ENCODE results near the gene TAF11L4.
"Not testable (repeated sequence)": the region's sequence is repeated elsewhere in the genome, so short reads cannot be mapped to it uniquely, and the experiment has no call there.

TAF11L4 gene

DNA sequence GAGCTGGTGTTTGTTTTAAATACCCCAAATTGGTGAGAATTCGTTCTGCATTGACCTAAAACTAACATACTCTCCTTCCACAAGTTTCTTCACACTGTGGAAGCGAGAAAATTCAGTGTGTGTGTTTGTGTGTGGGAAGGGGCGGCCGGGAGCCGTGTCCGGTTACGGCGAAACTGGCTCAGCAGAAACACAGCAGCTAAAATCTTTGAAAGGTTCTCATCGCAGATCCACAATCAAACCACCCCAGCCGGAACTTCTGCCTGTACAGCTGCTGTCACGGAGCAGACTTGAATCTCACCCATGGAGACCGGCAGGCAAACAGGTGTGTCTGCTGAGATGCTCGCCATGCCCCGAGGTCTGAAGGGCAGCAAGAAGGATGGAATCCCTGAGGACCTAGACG, at the start of gene TAF11L4:
Gene TAF11L4 (plus strand): TSS at position 301 of the 400 bp plus-strand sequence.
- not testable (repeated sequence) for DNase-seq

DNA sequence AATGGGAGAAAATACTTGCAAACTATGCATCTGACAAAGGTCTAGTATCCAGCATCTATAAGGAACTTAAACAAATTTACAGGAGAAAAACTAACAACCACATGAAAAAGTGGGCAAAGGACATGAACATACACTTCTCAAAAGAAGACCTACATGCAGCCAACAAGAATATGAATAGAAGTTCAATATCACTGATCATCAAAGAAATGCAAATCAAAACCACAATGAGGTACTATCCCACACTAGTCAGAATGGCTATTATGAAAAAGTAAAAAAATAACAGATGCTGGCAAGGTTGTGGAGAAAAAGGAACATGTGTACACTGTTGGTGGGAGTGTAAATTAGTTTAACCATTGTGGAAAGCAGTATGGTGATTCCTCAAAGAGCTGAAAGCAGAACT, 46.5 kb upstream of the TAF11L4 start:
- DNase-seq, result not testable (repeated sequence)

DNA sequence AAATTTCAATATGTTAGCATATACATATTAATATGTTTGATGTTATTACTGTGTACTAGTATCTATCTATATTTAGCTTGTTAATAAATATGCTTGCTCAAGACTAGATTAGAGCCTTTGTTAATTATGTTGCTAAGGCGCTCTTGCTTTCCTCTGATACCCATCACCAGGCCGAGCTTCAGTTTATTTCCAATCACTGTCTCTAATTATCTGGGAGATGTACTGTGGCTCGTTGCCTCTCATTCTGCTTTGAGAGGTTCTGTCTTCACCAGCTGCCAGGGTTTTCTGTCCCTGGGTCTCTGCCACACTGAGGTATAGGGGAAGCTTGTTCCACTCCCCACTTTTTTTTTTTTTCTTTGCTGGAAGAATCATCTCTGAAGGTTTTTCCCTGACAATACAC, 44.6 kb upstream of the TAF11L4 start:
- no peak for DNase-seq

DNA sequence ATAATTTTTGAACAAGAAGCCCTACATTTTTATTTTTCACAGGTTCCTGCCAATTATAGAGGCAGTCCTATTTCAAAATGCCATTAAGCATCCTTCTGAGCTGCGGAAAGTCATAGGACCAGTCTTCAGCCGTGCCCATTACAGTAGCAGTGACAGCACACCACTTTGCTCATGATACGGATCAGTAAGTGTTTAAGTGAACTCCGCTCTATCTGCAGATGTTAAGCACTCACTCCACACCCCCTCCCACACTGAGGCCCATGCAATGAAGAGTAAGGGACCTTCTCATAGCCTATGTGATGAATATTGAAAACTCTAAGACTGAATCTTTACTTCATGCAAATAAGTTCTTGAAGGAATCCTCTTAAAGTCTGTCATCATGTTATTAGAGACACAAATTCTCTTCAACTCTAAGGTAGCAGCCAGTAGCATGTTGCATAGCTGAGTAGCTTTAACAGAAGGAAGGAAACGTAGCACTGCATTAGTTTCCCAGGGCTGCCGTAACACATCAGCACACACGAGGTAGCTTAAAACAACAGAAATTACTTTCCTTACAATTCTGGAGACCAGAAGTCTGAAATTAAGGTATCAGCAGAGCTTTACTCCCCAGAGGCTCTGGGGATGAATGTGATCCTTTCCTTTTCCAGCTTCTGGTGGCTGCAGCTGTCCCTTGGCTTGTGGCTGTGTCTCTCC, 43.9 kb upstream of the TAF11L4 start:
- no peak for DNase-seq

DNA sequence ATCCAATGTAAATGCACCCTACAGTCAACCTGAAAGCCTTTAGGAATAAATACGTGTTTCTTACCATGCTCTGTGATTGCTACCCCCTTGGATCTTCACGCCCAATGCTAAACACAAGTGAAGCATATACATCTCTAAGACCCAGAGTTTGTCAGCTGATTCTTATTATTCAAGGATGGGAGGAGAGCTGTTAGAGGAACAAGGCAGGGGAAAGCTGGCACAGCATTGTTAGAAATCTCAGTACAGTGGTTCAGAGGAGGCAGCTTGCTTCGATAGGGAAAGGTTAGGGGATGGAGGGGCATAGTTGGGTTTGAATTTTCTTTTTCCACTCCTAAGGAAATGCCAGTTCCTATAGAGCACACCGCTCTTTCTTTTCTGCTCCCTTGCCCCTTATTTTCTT, 40.2 kb upstream of the TAF11L4 start:
- DNase-seq, result no peak

DNA sequence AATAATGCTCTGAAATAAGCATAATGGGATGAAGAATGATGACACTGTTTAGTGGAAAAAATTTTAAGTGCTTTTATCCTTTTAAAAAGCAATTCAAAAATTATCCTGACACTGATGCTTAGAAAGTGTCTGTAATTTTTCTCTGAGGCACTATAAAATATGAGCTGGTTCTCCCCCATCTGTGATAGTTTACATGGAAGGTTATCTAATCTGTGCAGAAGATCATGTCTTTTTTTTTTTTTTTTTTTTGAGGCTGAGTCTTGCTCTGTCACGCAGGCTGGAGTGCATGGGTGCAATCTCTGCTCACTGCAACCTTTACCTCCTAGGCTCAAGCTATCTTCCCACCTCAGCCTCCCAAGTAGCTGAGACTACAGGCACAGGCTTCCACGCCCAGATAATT, 38.8 kb upstream of the TAF11L4 start:
- no peak for DNase-seq

DNA sequence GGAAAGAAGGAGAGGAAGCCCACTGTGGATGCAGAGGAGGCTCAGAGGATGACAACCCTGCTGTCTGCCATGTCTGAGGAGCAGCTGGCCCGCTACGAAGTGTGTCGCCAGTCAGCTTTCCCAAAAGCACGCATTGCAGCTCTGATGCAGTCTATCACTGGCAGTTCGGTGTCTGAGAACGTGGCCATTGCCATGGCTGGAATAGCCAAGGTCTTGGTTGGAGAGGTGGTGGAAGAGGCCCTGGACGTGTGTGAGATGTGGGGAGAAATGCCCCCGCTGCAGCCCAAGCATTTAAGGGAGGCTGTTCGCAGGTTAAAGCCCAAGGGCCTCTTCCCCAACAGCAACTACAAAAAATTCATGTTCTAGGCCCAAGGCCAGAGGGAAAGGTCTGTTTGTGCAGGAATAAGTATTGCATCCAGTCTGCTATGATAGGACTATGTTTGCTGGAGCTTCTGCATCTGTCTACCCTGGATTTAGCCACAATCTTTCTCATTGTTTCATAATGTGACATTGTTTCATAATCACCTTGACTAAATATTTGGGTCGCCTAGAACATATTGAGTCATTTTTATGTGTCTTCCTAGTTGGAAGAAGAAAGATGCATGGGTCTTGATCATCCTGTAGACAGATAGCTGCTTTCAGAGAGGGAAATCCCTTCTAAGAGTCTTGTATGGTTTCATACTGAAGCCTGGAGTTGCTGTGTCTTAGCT, 35.0 kb upstream of the TAF11L4 start:
- DNase-seq, result not testable (repeated sequence)

DNA sequence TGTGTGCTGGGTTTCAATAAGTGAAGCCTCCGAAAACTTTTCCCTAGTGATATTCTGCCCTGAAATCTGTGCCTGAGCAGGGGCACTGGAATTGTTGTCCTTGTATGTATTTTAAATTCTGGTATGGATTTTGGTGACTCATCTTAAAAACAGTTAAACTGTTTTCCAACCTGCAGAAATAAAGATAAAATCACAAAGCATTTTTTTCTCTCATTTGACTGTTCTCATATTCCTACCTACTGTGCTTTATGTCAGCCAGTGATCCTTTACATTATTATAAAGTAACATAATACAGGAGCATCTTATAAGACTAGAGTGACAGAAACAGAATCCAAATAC, 34.5 kb upstream of the TAF11L4 start:
- no peak for DNase-seq

DNA sequence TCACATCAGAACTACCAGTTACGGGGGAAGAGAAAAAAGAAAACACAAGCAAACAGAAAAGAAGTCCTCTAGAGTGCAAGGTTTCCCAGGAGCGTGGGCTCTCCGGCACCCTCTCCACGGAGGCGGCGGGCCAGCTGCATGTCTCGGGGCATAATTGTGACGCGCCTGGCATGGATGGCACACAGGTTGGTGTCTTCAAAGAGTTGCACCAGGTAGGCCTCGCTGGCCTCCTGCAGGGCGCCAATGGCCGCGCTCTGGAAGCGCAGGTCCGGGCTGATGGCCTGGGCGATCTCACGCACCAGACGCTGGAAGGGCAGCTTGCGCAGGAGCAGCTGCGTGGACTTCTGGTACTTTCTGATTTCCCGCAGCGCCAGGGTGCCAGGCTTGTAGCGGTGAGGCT, 30.3 kb upstream of the TAF11L4 start:
- not testable (repeated sequence) for DNase-seq

DNA sequence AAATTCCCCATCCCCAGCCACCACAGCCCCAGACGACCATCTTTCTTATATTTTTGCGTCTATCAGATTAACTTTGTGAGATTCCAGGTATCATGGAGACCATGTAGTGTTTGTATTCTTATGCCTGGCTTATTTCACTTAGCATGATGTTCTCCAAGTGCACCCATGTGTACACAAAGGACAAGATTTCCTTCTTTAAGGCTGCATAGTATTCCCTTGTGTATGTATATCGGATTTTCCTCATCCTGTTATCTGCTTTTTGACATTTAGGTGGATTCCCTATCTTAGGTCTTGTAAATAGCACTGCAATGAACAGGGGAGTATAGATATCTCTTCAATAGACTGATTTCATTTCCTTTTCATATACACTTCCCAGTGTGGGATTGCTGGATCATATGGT, 28.8 kb upstream of the TAF11L4 start:
- no peak for DNase-seq

DNA sequence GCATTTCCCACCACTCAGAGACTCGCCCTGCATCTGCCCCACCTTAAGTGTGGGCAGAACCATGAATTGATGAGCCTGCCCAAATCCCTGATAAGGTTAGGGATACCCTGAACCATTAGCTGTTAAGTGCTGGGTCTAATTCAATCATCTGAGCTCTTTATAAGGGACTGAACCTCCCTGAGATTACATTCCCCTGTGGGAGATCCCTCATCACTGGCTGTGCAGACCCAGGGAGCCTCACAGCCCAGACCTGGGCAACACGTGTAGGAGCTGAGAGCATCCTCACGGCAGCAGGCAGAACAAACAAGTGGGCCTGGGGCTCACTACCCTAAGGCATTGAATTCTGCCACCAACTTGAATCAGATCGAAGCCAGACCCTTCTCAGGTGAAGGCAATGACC, 24.2 kb upstream of the TAF11L4 start:
- DNase-seq, result no peak

DNA sequence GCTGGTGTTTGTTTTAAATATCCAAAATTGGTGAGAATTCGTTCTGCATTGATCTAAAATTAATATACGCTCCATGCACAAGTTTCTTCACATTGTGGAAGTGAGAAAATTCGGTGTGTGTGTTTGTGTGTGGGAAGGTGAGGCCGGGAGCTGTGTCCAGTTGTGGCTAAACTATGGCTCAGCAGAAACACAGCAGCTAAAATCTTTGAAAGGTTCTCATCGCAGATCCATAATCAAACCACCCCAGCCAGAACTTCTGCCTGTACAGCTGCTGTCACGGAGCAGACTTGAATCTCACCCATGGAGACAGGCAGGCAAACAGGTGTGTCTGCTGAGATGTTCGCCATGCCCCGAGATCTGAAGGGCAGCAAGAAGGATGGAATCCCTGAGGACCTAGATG, 23.7 kb upstream of the TAF11L4 start, which contains the start of gene TAF11L2:
Gene TAF11L2 (plus strand): TSS at position 301 of the 400 bp plus-strand sequence.
- DNase-seq, result not testable (repeated sequence)

DNA sequence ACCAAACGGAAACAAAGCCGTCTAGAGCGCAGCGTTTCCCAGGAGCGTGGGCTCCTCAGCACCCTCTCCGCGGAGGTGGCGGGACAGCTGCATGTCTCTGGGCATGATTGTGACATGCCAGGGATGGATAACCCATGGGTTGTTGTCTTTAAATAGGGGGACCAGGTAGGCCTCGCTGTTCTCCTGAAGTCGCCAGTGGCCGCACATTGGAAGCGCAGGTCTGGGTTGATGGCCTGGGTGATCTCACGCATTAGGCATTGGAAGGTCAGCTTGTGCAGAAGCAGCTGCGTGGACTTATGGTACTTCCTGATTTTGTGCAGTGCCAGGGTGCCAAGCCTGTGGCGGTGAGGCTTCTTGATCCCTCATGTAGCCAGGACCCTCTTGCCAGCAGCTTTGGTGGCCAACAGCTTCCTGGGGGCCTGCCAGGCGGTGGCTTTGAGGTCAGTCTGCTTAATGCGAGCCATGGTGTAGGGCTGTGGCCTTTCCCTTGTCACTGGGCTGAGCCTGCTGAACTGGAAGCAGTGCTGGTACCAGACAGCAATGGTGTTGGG, 9.8 kb upstream of the TAF11L4 start:
- DNase-seq, result no peak

DNA sequence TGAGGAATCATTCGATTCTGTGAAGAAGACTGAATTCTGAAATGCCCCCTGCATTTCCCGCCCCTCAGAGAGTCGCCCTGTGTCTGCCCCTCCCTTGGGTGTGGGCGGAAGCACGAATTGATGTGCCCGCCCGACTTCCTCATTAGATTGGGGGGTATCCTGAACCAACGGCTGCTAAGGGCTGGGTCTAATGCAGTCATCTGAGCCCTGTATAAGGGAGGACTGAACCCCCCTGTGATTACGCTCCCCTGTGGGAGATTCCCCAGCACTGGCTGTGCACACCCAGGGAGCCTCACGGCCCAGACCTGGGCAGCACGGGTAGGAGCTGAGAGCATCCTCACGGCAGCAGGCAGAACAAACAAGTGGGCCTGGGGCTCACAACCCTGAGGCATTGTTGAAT, 4.1 kb upstream of the TAF11L4 start:
- peak; percentile 75 for DNase-seq

DNA sequence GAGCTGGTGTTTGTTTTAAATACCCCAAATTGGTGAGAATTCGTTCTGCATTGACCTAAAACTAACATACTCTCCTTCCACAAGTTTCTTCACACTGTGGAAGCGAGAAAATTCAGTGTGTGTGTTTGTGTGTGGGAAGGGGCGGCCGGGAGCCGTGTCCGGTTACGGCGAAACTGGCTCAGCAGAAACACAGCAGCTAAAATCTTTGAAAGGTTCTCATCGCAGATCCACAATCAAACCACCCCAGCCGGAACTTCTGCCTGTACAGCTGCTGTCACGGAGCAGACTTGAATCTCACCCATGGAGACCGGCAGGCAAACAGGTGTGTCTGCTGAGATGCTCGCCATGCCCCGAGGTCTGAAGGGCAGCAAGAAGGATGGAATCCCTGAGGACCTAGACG, 3.5 kb upstream of the TAF11L4 start, which contains the start of gene TAF11L3:
Gene TAF11L3 (plus strand): TSS at position 301 of the 400 bp plus-strand sequence.
- not testable (repeated sequence) for DNase-seq

DNA sequence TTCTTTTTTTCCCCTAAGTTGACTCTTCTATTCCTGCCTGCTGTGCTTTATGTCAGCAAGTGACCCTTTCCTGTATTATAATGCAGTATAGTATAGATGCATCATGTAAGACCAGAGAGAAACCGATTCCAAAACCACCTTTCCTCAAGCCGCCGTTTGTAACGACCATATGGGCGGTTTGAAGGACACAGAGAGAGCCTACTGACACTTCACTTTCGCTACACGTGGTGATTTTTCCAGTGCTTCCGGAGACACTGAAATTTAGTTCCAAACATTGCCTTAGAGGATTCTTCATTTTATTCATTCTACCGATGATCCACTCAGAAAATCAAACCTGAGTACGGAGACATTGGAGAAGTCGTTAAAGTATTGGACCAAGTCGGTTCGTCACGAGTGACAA, 2.1 kb upstream of the TAF11L4 start:
- DNase-seq, result not testable (repeated sequence)

DNA sequence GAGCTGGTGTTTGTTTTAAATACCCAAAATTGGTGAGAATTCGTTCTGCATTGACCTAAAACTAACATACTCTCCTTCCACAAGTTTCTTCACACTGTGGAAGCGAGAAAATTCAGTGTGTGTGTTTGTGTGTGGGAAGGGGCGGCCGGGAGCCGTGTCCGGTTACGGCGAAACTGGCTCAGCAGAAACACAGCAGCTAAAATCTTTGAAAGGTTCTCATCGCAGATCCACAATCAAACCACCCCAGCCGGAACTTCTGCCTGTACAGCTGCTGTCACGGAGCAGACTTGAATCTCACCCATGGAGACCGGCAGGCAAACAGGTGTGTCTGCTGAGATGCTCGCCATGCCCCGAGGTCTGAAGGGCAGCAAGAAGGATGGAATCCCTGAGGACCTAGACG, 3.3 kb downstream of the TAF11L4 start, which contains the start of gene TAF11L5:
Gene TAF11L5 (plus strand): TSS at position 301 of the 400 bp plus-strand sequence.
- not testable (repeated sequence) for DNase-seq

DNA sequence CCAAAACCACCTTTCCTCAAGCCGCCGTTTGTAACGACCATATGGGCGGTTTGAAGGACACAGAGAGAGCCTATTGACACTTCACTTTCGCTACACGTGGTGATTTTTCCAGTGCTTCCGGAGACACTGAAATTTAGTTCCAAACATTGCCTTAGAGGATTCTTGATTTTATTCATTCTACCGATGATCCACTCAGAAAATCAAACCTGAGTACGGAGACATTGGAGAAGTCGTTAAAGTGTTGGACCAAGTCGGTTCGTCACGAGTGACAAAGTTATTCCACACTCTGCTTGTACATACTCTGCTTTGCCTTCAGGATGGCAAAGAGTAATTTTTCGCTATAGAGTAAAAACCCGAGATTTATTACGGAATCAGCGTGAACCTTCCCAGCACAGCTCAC, 4.9 kb downstream of the TAF11L4 start:
- DNase-seq, result not testable (repeated sequence)

DNA sequence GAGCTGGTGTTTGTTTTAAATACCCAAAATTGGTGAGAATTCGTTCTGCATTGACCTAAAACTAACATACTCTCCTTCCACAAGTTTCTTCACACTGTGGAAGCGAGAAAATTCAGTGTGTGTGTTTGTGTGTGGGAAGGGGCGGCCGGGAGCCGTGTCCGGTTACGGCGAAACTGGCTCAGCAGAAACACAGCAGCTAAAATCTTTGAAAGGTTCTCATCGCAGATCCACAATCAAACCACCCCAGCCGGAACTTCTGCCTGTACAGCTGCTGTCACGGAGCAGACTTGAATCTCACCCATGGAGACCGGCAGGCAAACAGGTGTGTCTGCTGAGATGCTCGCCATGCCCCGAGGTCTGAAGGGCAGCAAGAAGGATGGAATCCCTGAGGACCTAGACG, 6.8 kb downstream of the TAF11L4 start, which contains the start of gene TAF11L6:
Gene TAF11L6 (plus strand): TSS at position 301 of the 400 bp plus-strand sequence.
- DNase-seq, result not testable (repeated sequence)

Measured in activated CD8-positive, alpha-beta memory T cell treated with anti-CD3 and anti-CD28 coated beads for 24 hours (primary cell).